ENCODE data around the gene POLA1. TPM values are rescaled to one million over a fixed set of nuclear protein-coding genes. Genes with fewer than 3 reads are reported as not detected.

The POLA1 gene
- total and polyA plus RNA-seq, 2 donors from 2014 or later, result 2.2 to 9.7 TPM

DNA sequence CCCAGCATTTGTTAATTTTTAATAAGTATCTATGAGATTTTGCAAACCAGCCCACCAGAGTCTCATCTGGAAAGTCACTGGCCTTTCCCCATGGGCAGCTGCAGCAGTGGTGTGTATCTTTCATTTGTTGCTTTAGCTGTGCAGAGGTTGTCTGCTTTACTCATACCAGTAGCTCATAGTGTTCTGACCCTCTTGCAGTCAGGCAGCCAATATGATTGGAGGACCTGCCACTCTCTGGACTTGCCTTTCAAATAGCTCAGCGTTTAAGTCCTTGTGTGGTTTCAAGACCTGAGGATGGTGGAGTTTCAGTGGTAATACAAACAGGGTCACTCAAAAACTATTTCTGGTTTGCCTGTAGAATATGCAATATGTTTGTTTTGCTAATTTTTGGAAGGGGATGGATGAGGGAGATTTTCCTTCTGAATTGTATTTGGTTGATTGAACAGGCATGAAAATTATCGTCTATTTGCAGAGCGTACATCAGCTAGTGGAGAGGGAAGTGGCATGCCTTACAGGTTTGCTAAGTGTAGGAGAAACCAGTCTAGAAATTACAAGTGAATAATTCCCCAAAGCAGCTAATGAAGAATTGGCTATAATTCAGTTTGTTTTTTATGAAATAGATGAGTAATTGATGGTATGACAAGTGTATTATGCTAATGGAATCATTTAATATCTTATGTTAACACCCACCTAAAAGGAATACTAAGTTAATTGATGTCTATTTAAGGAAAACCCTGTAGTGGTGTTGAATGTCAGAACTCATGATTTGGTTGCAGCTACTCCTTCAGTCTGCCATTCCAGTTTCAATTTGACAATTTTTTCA, 8.9 kb downstream of the POLA1 start:
- Histone ChIP-seq H3K27me3 (ENCODE audit: control insufficient read depth, insufficient read depth, low read length) (no peaks in the 10 kb centered on the region), H3K27ac (ENCODE audit: low read depth in 2 of 2, low read length in 2 of 2) (no peak overlapping the region), H3K36me3 (ENCODE audit: control insufficient read depth in 2 of 3, insufficient read depth in 3 of 3, low read length in 3 of 3) (peaks cover 0 to 6% (median 0%) of the 10 kb centered on the region in 3 donors), H3K9me3 (ENCODE audit: control insufficient read depth in 2 of 3, insufficient read depth in 1 of 3, low read length in 3 of 3) (no peaks in the 10 kb centered on the region), H3K4me3 (ENCODE audit: low read length in 3 of 3) (no peak overlapping the region), H3K9ac (ENCODE audit: low read length in 3 of 3) (no peak overlapping the region), H3K4me1 (ENCODE audit: control insufficient read depth in 2 of 3, insufficient read depth in 2 of 3, low read depth in 1 of 3, low read length in 3 of 3) (no peaks in the 10 kb centered on the region)
- TF ChIP-seq, protein P1, sequence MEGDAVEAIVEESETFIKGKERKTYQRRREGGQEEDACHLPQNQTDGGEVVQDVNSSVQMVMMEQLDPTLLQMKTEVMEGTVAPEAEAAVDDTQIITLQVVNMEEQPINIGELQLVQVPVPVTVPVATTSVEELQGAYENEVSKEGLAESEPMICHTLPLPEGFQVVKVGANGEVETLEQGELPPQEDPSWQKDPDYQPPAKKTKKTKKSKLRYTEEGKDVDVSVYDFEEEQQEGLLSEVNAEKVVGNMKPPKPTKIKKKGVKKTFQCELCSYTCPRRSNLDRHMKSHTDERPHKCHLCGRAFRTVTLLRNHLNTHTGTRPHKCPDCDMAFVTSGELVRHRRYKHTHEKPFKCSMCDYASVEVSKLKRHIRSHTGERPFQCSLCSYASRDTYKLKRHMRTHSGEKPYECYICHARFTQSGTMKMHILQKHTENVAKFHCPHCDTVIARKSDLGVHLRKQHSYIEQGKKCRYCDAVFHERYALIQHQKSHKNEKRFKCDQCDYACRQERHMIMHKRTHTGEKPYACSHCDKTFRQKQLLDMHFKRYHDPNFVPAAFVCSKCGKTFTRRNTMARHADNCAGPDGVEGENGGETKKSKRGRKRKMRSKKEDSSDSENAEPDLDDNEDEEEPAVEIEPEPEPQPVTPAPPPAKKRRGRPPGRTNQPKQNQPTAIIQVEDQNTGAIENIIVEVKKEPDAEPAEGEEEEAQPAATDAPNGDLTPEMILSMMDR (IDR thresholded peaks at IDR 0.05; ENCODE audit: borderline replicate concordance, extremely low read depth, insufficient read depth), result no peak
- no peak for FAIRE-seq
- intact Hi-C loops (cut with DNase I), result no loop called here
- no peak for DNase-seq

DNA sequence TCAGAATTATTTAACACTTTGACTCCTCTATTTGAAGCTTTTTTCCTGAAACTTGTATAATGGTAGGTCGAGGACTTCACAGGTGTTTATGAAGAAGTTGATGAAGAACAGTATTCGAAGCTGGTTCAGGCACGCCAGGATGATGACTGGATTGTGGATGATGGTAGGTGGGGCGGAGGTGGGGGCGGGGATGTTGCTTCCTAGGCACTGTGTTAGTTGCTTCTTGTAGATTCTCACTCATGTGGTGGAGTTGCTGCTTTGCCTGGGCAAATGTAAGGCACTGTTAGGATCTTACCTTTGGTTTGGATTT, 9.4 kb downstream of the POLA1 start:
- TF ChIP-seq, protein P1 (IDR thresholded peaks at IDR 0.05; ENCODE audit: borderline replicate concordance, extremely low read depth, insufficient read depth), result no peak
- Histone ChIP-seq H3K27me3 (ENCODE audit: control insufficient read depth, insufficient read depth, low read length) (no peaks in the 10 kb centered on the region), H3K9ac (ENCODE audit: low read length in 3 of 3) (no peak overlapping the region), H3K9me3 (ENCODE audit: control insufficient read depth in 2 of 3, insufficient read depth in 1 of 3, low read length in 3 of 3) (no peaks in the 10 kb centered on the region), H3K27ac (ENCODE audit: low read depth in 2 of 2, low read length in 2 of 2) (no peak overlapping the region), H3K36me3 (ENCODE audit: control insufficient read depth in 2 of 3, insufficient read depth in 3 of 3, low read length in 3 of 3) (peaks cover 0 to 6% (median 0%) of the 10 kb centered on the region in 3 donors), H3K4me1 (ENCODE audit: control insufficient read depth in 2 of 3, insufficient read depth in 2 of 3, low read depth in 1 of 3, low read length in 3 of 3) (no peaks in the 10 kb centered on the region), H3K4me3 (ENCODE audit: low read length in 3 of 3) (no peak overlapping the region)
- intact Hi-C loops (cut with DNase I), result no loop called here
- FAIRE-seq (no peak), DNase-seq (no peak)

DNA sequence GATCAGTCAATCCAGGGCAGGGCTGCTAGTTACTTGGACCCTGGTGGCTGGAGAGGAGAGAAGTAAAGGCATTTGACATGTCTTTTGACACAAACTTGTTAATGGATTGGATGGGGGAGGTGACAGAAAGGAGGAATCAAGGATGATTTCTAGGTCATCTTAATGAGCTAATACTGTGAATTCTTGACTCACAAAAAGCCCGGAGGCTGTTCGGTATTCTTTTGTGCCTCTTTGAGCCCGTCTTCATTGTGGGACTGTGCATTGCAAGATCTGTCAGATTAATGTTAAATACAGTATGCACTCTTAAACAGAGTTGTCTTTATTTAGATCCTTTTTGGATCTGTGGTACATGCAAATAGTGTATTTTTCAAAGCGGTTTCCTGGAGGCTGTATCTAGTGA, 25.1 kb downstream of the POLA1 start:
- DNase-seq, result no peak
- no peaks in the 10 kb centered on the region for H3K27me3 ChIP-seq (ENCODE audit: control insufficient read depth, insufficient read depth, low read length)

More for the DNA sequence above, 25.1 kb downstream of the POLA1 start:
- TF ChIP-seq, protein P1 (IDR thresholded peaks at IDR 0.05; ENCODE audit: borderline replicate concordance, extremely low read depth, insufficient read depth), result no peak
- H3K9me3 ChIP-seq (ENCODE audit: control insufficient read depth in 2 of 3, insufficient read depth in 1 of 3, low read length in 3 of 3), result no peaks in the 10 kb centered on the region
- H3K4me3 ChIP-seq (ENCODE audit: low read length in 3 of 3), result no peak overlapping the region
- no peak overlapping the region for H3K9ac ChIP-seq (ENCODE audit: low read length in 3 of 3)
- intact Hi-C loops (cut with DNase I), result no loop called here
- H3K27ac ChIP-seq (ENCODE audit: low read depth in 2 of 2, low read length in 2 of 2), result no peak overlapping the region
- FAIRE-seq, result no peak
- no peaks in the 10 kb centered on the region for H3K4me1 ChIP-seq (ENCODE audit: control insufficient read depth in 2 of 3, insufficient read depth in 2 of 3, low read depth in 1 of 3, low read length in 3 of 3)
- H3K36me3 ChIP-seq (ENCODE audit: control insufficient read depth in 2 of 3, insufficient read depth in 3 of 3, low read length in 3 of 3), result peaks cover 0 to 11% (median 3%) of the 10 kb centered on the region in 3 donors

All from kidney (tissue), 14 donors.